Right renal cortex interstitium (tissue), 3 donors: ENCODE measurements around the gene BBS2. TPM values are rescaled to one million over a fixed set of nuclear protein-coding genes. Genes with fewer than 3 reads are reported as not detected.

Experiments used
- DNase-seq, 3 donors: peaks; one replicate each; pipeline ENCODE4 v3.0.0-alpha.2; 2013; ENCODE audit warnings: low read depth in 3 of 3, low spot score in 2 of 3
- polyA plus RNA-seq, 3 donors: library from polyadenylated mRNA; unstranded; fragments of 120-200 nt; gene quantifications; one replicate each; pipeline ENCODE4 v1.2.1, GENCODE V29; 2013; ENCODE audit not compliant: insufficient read length in 3 of 3

BBS2 gene
- polyA plus RNA-seq, 3 donors = 109 to 120 (median 115) TPM

DNA sequence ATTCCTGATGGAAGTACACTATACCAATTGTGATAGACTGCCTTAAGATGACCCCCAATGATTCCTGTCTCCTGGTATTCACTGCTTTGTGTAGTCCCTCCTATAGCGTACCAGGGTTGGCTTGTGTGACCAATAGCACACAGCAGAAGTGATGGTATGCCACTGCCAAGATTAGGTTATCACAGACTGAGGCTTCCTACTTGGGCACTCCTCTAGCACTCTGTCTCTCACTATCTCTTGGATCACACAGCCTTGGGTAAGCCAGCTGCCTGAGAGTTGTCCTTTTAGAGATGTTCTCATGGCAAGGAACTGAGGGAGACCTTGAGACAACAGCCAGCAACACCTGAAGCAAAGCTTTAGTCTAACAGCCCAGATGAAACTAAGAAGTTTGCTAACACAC is 81.8 kb downstream of the BBS2 start:
- DNase-seq = no peak

DNA sequence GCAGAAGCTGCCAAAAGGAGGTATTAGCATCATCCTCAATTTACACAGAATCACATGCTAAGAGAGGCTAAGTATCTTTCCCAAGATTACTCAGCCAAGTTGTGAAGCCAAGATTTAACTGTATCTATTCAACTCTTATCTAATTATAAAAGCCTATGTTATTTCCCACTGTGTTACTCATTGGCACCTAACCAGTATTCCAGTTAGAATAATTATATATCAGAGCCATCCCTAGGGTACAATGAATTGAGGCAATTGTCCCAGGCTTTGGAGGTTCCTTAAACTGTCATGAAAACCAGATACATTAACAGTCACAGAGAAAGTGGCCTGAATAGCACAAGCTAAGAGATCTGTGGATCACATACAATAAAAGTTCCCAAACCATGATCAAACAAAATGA is 83.6 kb downstream of the BBS2 start:
- no peak for DNase-seq

Other genes starting within 250 kb of the BBS2 start
- gene AMFR, start 94.5 kb downstream of the BBS2 start, polyA plus RNA-seq = 100 to 1,000 TPM; 147 to 150 (median 149) TPM
- gene NUDT21, start 68.7 kb downstream of the BBS2 start, polyA plus RNA-seq = 100 to 1,000 TPM; 133 to 153 (median 147) TPM
- 10 to 100 TPM; 36.2 to 38.5 (median 36.3) TPM for gene OGFOD1, start 68.5 kb downstream of the BBS2 start, polyA plus RNA-seq
- not detected for gene MT4, start 45.0 kb upstream of the BBS2 start, polyA plus RNA-seq
- 1 to 10 TPM; 1.1 to 1.6 (median 1.2) TPM for gene MT3, start 69.5 kb upstream of the BBS2 start, polyA plus RNA-seq
- gene MT2A, start 88.6 kb upstream of the BBS2 start, polyA plus RNA-seq = 10 to 100 TPM; 19.4 to 22.9 (median 20.3) TPM
- 10 to 100 TPM; 20.7 to 35.2 (median 24.9) TPM for gene MT1E, start 105.8 kb upstream of the BBS2 start, polyA plus RNA-seq
- gene MT1M, start 112.6 kb upstream of the BBS2 start, polyA plus RNA-seq = not detected
- gene MT1A, start 118.6 kb upstream of the BBS2 start, polyA plus RNA-seq = not detected
- not detected for gene MT1B, start 131.9 kb upstream of the BBS2 start, polyA plus RNA-seq
- gene MT1F, start 137.9 kb upstream of the BBS2 start, polyA plus RNA-seq = 10 to 100 TPM; 49.5 to 56.3 (median 54.3) TPM
- gene MT1G, start 148.0 kb upstream of the BBS2 start, polyA plus RNA-seq = 10 to 100 TPM; 20.7 to 74.0 (median 51.1) TPM
- gene MT1H, start 149.8 kb upstream of the BBS2 start, polyA plus RNA-seq = 10 to 100 TPM in 2 of 3 donors, 1 to 10 TPM in 1; 3.8 to 23.4 (median 12.6) TPM
- gene MT1X, start 162.4 kb upstream of the BBS2 start, polyA plus RNA-seq = 10 to 100 TPM; 24.8 to 34.0 (median 26.2) TPM
- 10 to 100 TPM; 78.0 to 85.4 (median 81.1) TPM for gene NUP93, start 210.1 kb upstream of the BBS2 start, polyA plus RNA-seq